A549 (cell line): Measurements from ENCODE around the gene NPY4R2.
"Not testable (repeated sequence)": the region's sequence is repeated elsewhere in the genome, so short reads cannot be mapped to it uniquely, and the experiment has no call there.

Source experiments
- CTCF ChIP-seq: fragments of >200 bp; sonication (Bioruptor Twin); formaldehyde crosslinking; IDR thresholded peaks from 3 replicates; pipeline ENCODE4 v1.5.1; 2016
- GATA3 ChIP-seq: IDR thresholded peaks from 2 replicates; pipeline ENCODE4 v1.6.1; 2012; ENCODE audit warnings: borderline replicate concordance
- PHF8 ChIP-seq: fragments of 200-600 bp; sonication (generic); IDR thresholded peaks from 2 replicates; pipeline ENCODE4 v1.6.1; 2016; ENCODE audit warnings: low read depth, mild to moderate bottlenecking, antibody characterized with exemption, moderate library complexity, borderline replicate concordance
- TF ChIP-seq, protein P1 (sequence below): fragments of 250-450 bp; sonication (Bioruptor Pico); IDR thresholded peaks from 2 replicates; pipeline ENCODE4 v1.5.0; 2020; ENCODE audit warnings: low read depth, mild to moderate bottlenecking, moderate library complexity

DNA sequence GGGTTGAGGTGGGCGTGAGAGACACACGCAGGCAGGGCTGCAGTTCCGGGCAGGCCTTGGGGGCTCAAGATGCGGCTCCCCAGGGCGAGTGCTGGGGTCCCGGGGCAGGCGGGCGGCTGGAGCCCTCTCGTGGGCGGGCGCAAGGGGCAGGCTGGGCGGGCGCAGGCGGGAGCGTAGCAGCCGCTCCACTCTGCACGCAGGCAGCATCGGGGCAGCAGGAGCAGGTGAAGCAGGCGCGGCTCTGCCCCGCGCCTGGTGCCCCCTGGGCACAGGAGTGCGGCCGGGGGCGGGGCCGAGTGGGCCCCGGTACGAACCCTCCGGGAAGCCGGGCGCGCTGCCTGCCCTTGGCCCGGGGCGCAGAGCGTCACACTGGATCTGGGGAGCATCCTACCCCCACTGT, at the start of gene NPY4R2:
- not testable (repeated sequence) for TF ChIP-seq PHF8, CTCF, GATA3
- TF ChIP-seq, protein P1, sequence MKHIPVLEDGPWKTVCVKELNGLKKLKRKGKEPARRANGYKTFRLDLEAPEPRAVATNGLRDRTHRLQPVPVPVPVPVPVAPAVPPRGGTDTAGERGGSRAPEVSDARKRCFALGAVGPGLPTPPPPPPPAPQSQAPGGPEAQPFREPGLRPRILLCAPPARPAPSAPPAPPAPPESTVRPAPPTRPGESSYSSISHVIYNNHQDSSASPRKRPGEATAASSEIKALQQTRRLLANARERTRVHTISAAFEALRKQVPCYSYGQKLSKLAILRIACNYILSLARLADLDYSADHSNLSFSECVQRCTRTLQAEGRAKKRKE (CRISPR knock-in tag), result not testable (repeated sequence)
